ENCODE measurements around the gene ZNF438. TPM values are rescaled to one million over a fixed set of nuclear protein-coding genes. Genes with fewer than 3 reads are reported as not detected.

Gene ZNF438
- total RNA-seq, 1 experiment from 2014 or later, result 4.3 TPM

DNA sequence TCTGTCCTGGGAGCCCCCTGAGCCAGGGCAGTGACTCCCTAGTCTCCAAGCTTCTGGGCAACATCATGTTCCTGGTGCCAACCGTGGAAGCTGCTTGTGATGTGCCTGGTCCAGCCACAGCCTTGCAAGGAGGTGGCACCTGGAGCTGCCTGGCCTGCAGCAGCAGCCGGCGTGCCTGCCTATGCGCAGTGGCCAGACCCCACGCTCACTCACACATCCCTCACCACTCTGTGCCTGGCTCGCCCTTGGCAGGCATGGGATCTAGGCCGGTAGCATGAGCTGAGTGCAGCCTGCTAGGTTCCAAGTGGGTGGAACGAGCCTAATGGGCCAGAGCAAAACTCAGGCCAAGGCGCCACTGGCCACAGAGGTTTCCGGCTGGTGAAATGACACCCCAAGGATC is 184.0 kb downstream of the ZNF438 start:
- H3K9me3 Mint-ChIP-seq (ENCODE audit: low read depth, unreplicated experiment), result no peaks in the 10 kb centered on the region
- H3K4me3 Mint-ChIP-seq (ENCODE audit: low read depth, unreplicated experiment), result no peak overlapping the region
- no peak for DNase-seq
- CTCF ChIA-PET, result no interaction called here
- no peaks in the 10 kb centered on the region for H3K36me3 Mint-ChIP-seq (ENCODE audit: insufficient read depth, unreplicated experiment)
- no TSS peak for BruUV-seq (replicated peaks)
- H3K4me1 Mint-ChIP-seq (ENCODE audit: low read depth, unreplicated experiment), result no peaks in the 10 kb centered on the region
- no peak for TF ChIP-seq CTCF (IDR thresholded peaks at IDR 0.05; ENCODE audit: unreplicated experiment)
- no peak overlapping the region for H3K27ac Mint-ChIP-seq (ENCODE audit: unreplicated experiment)
- intact Hi-C loops (cut with micrococcal nuclease; ENCODE audit: unreplicated experiment), result no loop called here
- no peaks in the 10 kb centered on the region for H3K27me3 Mint-ChIP-seq (ENCODE audit: unreplicated experiment)

DNA sequence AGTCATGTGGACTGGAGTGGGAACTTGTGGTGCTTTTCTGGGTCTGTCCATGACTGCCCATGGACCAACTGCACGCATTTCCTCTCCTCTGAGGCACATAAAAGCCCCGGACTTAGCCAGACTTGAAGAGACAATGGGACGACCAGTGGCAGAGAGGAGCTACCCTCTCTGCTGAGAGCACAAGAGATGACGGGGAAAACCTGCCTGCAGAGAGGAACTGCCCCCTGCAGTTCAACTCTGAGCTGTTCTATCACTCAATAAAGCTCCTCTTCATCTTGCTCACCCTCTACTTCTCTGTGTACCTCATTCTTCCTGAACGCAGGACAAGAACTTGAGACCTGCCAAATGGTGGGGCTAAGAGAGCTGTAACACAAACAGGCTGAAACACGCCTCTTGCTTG is 184.5 kb downstream of the ZNF438 start:
- H3K4me1 Mint-ChIP-seq (ENCODE audit: low read depth, unreplicated experiment), result no peaks in the 10 kb centered on the region
- TF ChIP-seq CTCF (IDR thresholded peaks at IDR 0.05; ENCODE audit: unreplicated experiment), result no peak
- H3K4me3 Mint-ChIP-seq (ENCODE audit: low read depth, unreplicated experiment), result no peak overlapping the region
- CTCF ChIA-PET, result no interaction called here
- intact Hi-C loops (cut with micrococcal nuclease; ENCODE audit: unreplicated experiment), result no loop called here
- no peak for DNase-seq
- BruUV-seq (replicated peaks), result no TSS peak
- no peaks in the 10 kb centered on the region for H3K27me3 Mint-ChIP-seq (ENCODE audit: unreplicated experiment)
- no peaks in the 10 kb centered on the region for H3K36me3 Mint-ChIP-seq (ENCODE audit: insufficient read depth, unreplicated experiment)
- no peak overlapping the region for H3K27ac Mint-ChIP-seq (ENCODE audit: unreplicated experiment)
- H3K9me3 Mint-ChIP-seq (ENCODE audit: low read depth, unreplicated experiment), result no peaks in the 10 kb centered on the region

DNA sequence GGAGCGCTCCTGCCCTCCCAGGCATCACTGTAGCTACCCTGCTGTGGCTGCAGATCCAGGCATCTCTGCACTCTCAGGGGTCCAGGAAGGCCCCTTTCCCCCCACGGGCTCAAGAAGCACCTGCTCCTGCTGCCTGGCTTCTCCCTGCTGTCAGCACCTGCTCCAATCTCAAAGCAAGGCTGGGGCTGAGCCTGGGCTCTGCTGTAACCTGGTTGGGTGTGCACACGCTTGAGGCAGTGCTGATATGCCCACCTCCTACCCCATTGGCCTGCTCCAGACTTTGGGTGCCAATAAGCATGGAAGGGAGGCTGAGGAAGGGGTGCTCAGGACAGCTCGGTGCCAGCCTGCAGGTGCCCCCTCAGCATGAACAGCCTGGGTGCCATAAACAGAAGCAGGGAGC is 185.0 kb downstream of the ZNF438 start:
- CTCF ChIA-PET, result interaction anchor here (0.6 kb wide), 1 partner anchor 611 kb away, joined by 3 read pairs; no protein-coding TSS in a partner anchor
- no peaks in the 10 kb centered on the region for H3K36me3 Mint-ChIP-seq (ENCODE audit: insufficient read depth, unreplicated experiment)
- H3K4me1 Mint-ChIP-seq (ENCODE audit: low read depth, unreplicated experiment), result no peaks in the 10 kb centered on the region
- no TSS peak for BruUV-seq (replicated peaks)
- no peaks in the 10 kb centered on the region for H3K27me3 Mint-ChIP-seq (ENCODE audit: unreplicated experiment)
- TF ChIP-seq CTCF (IDR thresholded peaks at IDR 0.05; ENCODE audit: unreplicated experiment), result no peak
- H3K9me3 Mint-ChIP-seq (ENCODE audit: low read depth, unreplicated experiment), result no peaks in the 10 kb centered on the region
- H3K27ac Mint-ChIP-seq (ENCODE audit: unreplicated experiment), result no peak overlapping the region
- DNase-seq, result no peak
- no peak overlapping the region for H3K4me3 Mint-ChIP-seq (ENCODE audit: low read depth, unreplicated experiment)
- intact Hi-C loops (cut with micrococcal nuclease; ENCODE audit: unreplicated experiment), result no loop called here

GRCh38 chr10:30842894-30843293 is 188.8 kb downstream of the ZNF438 start:
- Mint-ChIP-seq H3K4me3 (ENCODE audit: low read depth, unreplicated experiment) (no peak overlapping the region), H3K27ac (ENCODE audit: unreplicated experiment) (no peak overlapping the region), H3K4me1 (ENCODE audit: low read depth, unreplicated experiment) (peaks cover 9% of the 10 kb centered on the region), H3K27me3 (ENCODE audit: unreplicated experiment) (no peaks in the 10 kb centered on the region), H3K9me3 (ENCODE audit: low read depth, unreplicated experiment) (no peaks in the 10 kb centered on the region), H3K36me3 (ENCODE audit: insufficient read depth, unreplicated experiment) (no peaks in the 10 kb centered on the region)
- no peak for TF ChIP-seq CTCF (IDR thresholded peaks at IDR 0.05; ENCODE audit: unreplicated experiment)
- intact Hi-C loops (cut with micrococcal nuclease; ENCODE audit: unreplicated experiment), result no loop called here
- CTCF ChIA-PET, result no interaction called here
- DNase-seq, result no peak
- BruUV-seq (replicated peaks), result no TSS peak
